ENCODE results near the gene ADARB1.

The ADARB1 gene

GRCh38 chr21:45259206-45259840, 184.9 kb downstream of the ADARB1 start:
- TF ChIP-seq CTCF (conservative IDR thresholded peaks at IDR 0.05) = no peak
- H3K27ac ChIP-seq = no peak overlapping the region

GRCh38 chr21:45260191-45260825, 185.9 kb downstream of the ADARB1 start:
- H3K27ac ChIP-seq = no peak overlapping the region
- TF ChIP-seq CTCF (conservative IDR thresholded peaks at IDR 0.05) = no peak

GRCh38 chr21:45261093-45261492, 186.7 kb downstream of the ADARB1 start:
- H3K27ac ChIP-seq = no peak overlapping the region
- TF ChIP-seq CTCF (conservative IDR thresholded peaks at IDR 0.05) = no peak

- TF ChIP-seq CTCF (conservative IDR thresholded peaks at IDR 0.05) = no peak
- no peak overlapping the region for H3K27ac ChIP-seq
These were observed 187.7 kb downstream of the ADARB1 start for GRCh38 chr21:45262041-45262581.

- H3K27ac ChIP-seq = no peak overlapping the region
These were observed 188.2 kb downstream of the ADARB1 start for GRCh38 chr21:45262616-45263015.

GRCh38 chr21:45263534-45263933, 189.2 kb downstream of the ADARB1 start:
- H3K27ac ChIP-seq = no peak overlapping the region
- TF ChIP-seq CTCF (conservative IDR thresholded peaks at IDR 0.05) = no peak

More at GRCh38 chr21:45262616-45263015, 188.2 kb downstream of the ADARB1 start:
- TF ChIP-seq CTCF (conservative IDR thresholded peaks at IDR 0.05) = no peak

- H3K27ac ChIP-seq = no peak overlapping the region
- no peak for TF ChIP-seq CTCF (conservative IDR thresholded peaks at IDR 0.05)
These were observed 189.9 kb downstream of the ADARB1 start for GRCh38 chr21:45264146-45264911.

Measured in VCaP (cell line).